Measurements from ENCODE around the gene KAZN. TPM values are rescaled to one million over a fixed set of nuclear protein-coding genes. Genes with fewer than 3 reads are reported as not detected.
A peak's percentile ranks its signal among the peaks of the same experiment; 100 is the strongest.

The KAZN gene
- total and polyA plus RNA-seq, 2 of the 8 experiments (the other 6 are each of a cell fraction or from before 2014, with no cell fraction given): 3.7 to 11.8 TPM

DNA sequence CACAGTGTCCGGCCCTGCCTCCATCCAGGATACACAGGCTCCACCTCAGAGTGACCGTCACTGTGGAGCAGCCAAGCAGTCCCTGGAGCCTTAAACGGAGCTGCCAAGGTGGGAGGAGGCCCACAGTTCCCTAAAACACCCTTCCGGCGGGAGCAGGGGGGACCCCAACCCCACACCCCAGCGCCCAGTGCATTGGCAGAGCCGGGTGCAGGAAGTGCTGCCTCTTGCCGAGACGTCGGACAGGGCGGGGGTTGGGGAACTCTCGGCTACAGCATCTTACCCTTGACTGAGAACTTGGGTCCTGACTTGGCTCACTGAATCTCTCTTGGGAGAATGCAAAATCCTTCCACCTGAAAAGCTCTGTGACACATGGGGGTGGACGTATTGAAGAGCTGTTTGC is 516.4 kb downstream of the KAZN start:
- WGBS, 2 experiments (ENCODE audit: extremely low coverage in 1 of 2, insufficient coverage in 1 of 2, insufficient read length in 1 of 2, insufficient replicate concordance in 2 of 2, low coverage in 1 of 2, low lambda C conversion rate in 2 of 2, missing lambda C conversion rate in 1 of 2): 89% methylated on average over 13 of the region's 13 CpGs; no CpG with 5 or more reads in 1 of the 2 experiments
- H3K4me2 ChIP-seq (ENCODE audit: insufficient read depth in 1 of 2, low read depth in 2 of 2, low read length in 2 of 2): no peak overlapping the region
- CTCF ChIA-PET (ENCODE audit: partially characterized antibody): interaction anchor here (0.7 to 2.9 kb wide), 5 partner anchors 13 to 157 kb away, joined by 3 to 7 read pairs (median 3); no protein-coding TSS in a partner anchor
- no peak for TF ChIP-seq CTBP2 (IDR thresholded peaks at IDR 0.05; ENCODE audit: borderline replicate concordance, insufficient read depth, insufficient read length, low read length)
- TF ChIP-seq TAF1 (IDR thresholded peaks at IDR 0.05; ENCODE audit: low read depth, low read length): no peak
- no peak for TF ChIP-seq KDM5A (IDR thresholded peaks at IDR 0.05; ENCODE audit: low read length)
- TF ChIP-seq CBX8 (IDR thresholded peaks at IDR 0.05; ENCODE audit: borderline replicate concordance, low read depth, low read length): no peak
- no peak for TF ChIP-seq RBBP5 (IDR thresholded peaks at IDR 0.05; ENCODE audit: borderline replicate concordance, low read depth, low read length)
- TF ChIP-seq POLR2A (IDR thresholded peaks at IDR 0.05; ENCODE audit: control extremely low read depth in 1 of 2, low read depth in 2 of 2, low read length in 2 of 2): no peak
- no peak for TF ChIP-seq SRF (IDR thresholded peaks at IDR 0.05; ENCODE audit: low read depth, low read length)
- TF ChIP-seq SP2 (IDR thresholded peaks at IDR 0.05; ENCODE audit: low read length): no peak

More for the DNA sequence above, 516.4 kb downstream of the KAZN start:
- Histone ChIP-seq H4K91ac (replicated peaks; ENCODE audit: insufficient read length, low read length) (no peak overlapping the region), H3K79me2 (ENCODE audit: control insufficient read depth in 1 of 2, insufficient read depth in 2 of 2, low read length in 2 of 2) (no peaks in the 10 kb centered on the region), H2BK15ac (ENCODE audit: low read length) (0 out of 2 replicates have a peak overlapping the region, but pooled peaks have one; percentile 61), H3K27ac (ENCODE audit: low read depth, low read length) (no peak overlapping the region), H3K56ac (replicated peaks; ENCODE audit: insufficient read length, low read depth, low read length) (no peak overlapping the region), H2BK20ac (ENCODE audit: low read length) (no peak overlapping the region), H4K20me1 (replicated peaks in 1 of 2; ENCODE audit: control insufficient read depth in 1 of 2, insufficient read depth in 2 of 2, low read length in 2 of 2) (no peaks in the 10 kb centered on the region), H2BK120ac (replicated peaks; ENCODE audit: low read depth, low read length) (no peak overlapping the region), H3K14ac (ENCODE audit: insufficient read length) (no peak overlapping the region), H3K18ac (ENCODE audit: extremely low read depth, low read length) (no peak overlapping the region), H3K9me3 (ENCODE audit: insufficient read depth in 2 of 2, low read depth in 1 of 2, low read length in 1 of 2) (no peaks in the 10 kb centered on the region), H2BK5ac (ENCODE audit: low read depth, low read length) (0 out of 2 replicates have a peak overlapping the region, but pooled peaks have one; percentile 35), H3K9ac (replicated peaks in 1 of 4; ENCODE audit: extremely low read depth in 1 of 4, low read depth in 3 of 4, low read length in 3 of 4) (no peak overlapping the region), H2AK5ac (ENCODE audit: low read depth, low read length) (no peak overlapping the region), H3K79me1 (ENCODE audit: low read depth, low read length) (no peaks in the 10 kb centered on the region), H3K4me1 (replicated peaks in 1 of 4; ENCODE audit: control insufficient read depth in 3 of 4, insufficient read depth in 4 of 4, low read length in 3 of 4) (peaks cover 9 to 20% (median 11%) of the 10 kb centered on the region in 4 experiments), H4K8ac (ENCODE audit: extremely low read depth, insufficient read depth, low read length) (no peak overlapping the region), H3K4ac (replicated peaks; ENCODE audit: insufficient read length, low read depth, low read length) (no peak overlapping the region), H3K23me2 (ENCODE audit: low read depth, low read length) (peaks cover 5% of the 10 kb centered on the region; the same call in 1 of the 2 replicates), H4K5ac (ENCODE audit: insufficient read length, low read depth, low read length) (no peak overlapping the region), H2BK12ac (ENCODE audit: low read depth, low read length) (no peak overlapping the region), H2AFZ (ENCODE audit: low read length) (no peak overlapping the region), H3K4me3 (ENCODE audit: extremely low read depth in 1 of 4, insufficient read depth in 2 of 4, low read depth in 3 of 4, low read length in 4 of 4) (no peak overlapping the region), H3K27me3 (replicated peaks in 1 of 4; ENCODE audit: control insufficient read depth in 3 of 4, extremely low read depth in 1 of 4, insufficient read depth in 3 of 4, low read length in 3 of 4) (no peaks in the 10 kb centered on the region; a peak in 1 of 7 replicates), H3K23ac (ENCODE audit: insufficient read length) (no peak overlapping the region), H3K36me3 (ENCODE audit: control insufficient read depth in 2 of 4, insufficient read depth in 4 of 4, low read length in 3 of 4) (peaks cover 0 to 3% (median 0%) of the 10 kb centered on the region in 4 experiments; a peak in 1 of 8 replicates)
- no peak for DNase-seq (ENCODE audit: low read depth in 1 of 2, low spot score in 2 of 2)
- POLR2A ChIA-PET (ENCODE audit: partially characterized antibody): no interaction called here
- FAIRE-seq: no peak
